Trophoblast cell (in vitro differentiated cells and primary cell): ENCODE measurements around the gene CDH5.

Source experiments
- DNase-seq, 2 donors: peaks; one replicate each; pipeline ENCODE4 v3.0.0-alpha.2; 2016
- H2AFZ ChIP-seq: 2 replicates; pipeline ENCODE4 v1.6.1; 2013; ENCODE audit warnings: low read length, moderate library complexity, mild to moderate bottlenecking; ENCODE audit not compliant: insufficient read depth, poor library complexity
- H2AK5ac ChIP-seq: 2 replicates; pipeline ENCODE4 v1.6.1; 2013; ENCODE audit warnings: mild to moderate bottlenecking, low read length
- H2BK120ac ChIP-seq: 2 replicates; pipeline ENCODE4 v1.6.1; 2013; ENCODE audit warnings: low read length, mild to moderate bottlenecking, moderate library complexity; ENCODE audit not compliant: insufficient read depth, poor library complexity
- H2BK12ac ChIP-seq: 2 replicates; pipeline ENCODE4 v1.6.1; 2013; ENCODE audit warnings: mild to moderate bottlenecking, low read length, moderate library complexity
- H2BK5ac ChIP-seq: 2 replicates; pipeline ENCODE4 v1.6.1; 2013; ENCODE audit warnings: low read length, low read depth, moderate library complexity, mild to moderate bottlenecking; ENCODE audit not compliant: poor library complexity
- H3K14ac ChIP-seq: 2 replicates; pipeline ENCODE4 v1.6.1; 2013; ENCODE audit warnings: mild to moderate bottlenecking, low read length
- H3K18ac ChIP-seq: 2 replicates; pipeline ENCODE4 v1.6.1; 2013; ENCODE audit warnings: mild to moderate bottlenecking, low read length
- H3K23ac ChIP-seq: 2 replicates; pipeline ENCODE4 v1.6.1; 2013; ENCODE audit warnings: low read length
- H3K27ac ChIP-seq: 2 replicates; pipeline ENCODE4 v1.5.1; 2013; ENCODE audit warnings: low read depth, mild to moderate bottlenecking, inconsistent platforms, low read length, moderate library complexity
- H3K27me3 ChIP-seq: 2 replicates; pipeline ENCODE4 v1.6.1; 2013; ENCODE audit warnings: inconsistent platforms, mild to moderate bottlenecking, low read length, moderate library complexity; ENCODE audit not compliant: insufficient read depth
- H3K36me3 ChIP-seq, 2 experiments: 1 replicate in 1 of 2; 2 replicates in 1 of 2; pipeline ENCODE4 v1.6.1; 2013; ENCODE audit warnings: low read length in 2 of 2, mild to moderate bottlenecking in 2 of 2, moderate library complexity in 1 of 2; ENCODE audit not compliant: insufficient read depth in 2 of 2, control insufficient read depth in 1 of 2
- H3K4ac ChIP-seq: 2 replicates; pipeline ENCODE4 v1.6.1; 2013; ENCODE audit warnings: low read depth, mild to moderate bottlenecking, low read length, moderate library complexity
- H3K4me1 ChIP-seq, 2 experiments: 1 replicate in 1 of 2; 2 replicates in 1 of 2; pipeline ENCODE4 v1.6.1; 2013; ENCODE audit warnings: low read length in 2 of 2, mild to moderate bottlenecking in 2 of 2, moderate library complexity in 1 of 2; ENCODE audit not compliant: insufficient read depth in 2 of 2, control insufficient read depth in 1 of 2
- H3K4me2 ChIP-seq: 2 replicates; pipeline ENCODE4 v1.6.1; 2013; ENCODE audit warnings: inconsistent platforms, mild to moderate bottlenecking, low read length, moderate library complexity
- H3K4me3 ChIP-seq: 2 replicates; pipeline ENCODE4 v1.5.1; 2013; ENCODE audit warnings: mild to moderate bottlenecking, low read depth, low read length, inconsistent platforms
- H3K79me1 ChIP-seq: one replicate; pipeline ENCODE4 v1.6.1; 2013; ENCODE audit warnings: low read length
- H3K79me2 ChIP-seq: 2 replicates; pipeline ENCODE4 v1.6.1; 2013; ENCODE audit warnings: low read length, mild to moderate bottlenecking; ENCODE audit not compliant: control insufficient read depth, insufficient read depth, poor library complexity
- H3K9ac ChIP-seq: 2 replicates; pipeline ENCODE4 v1.6.1; 2013; ENCODE audit warnings: mild to moderate bottlenecking, low read length
- H3K9me3 ChIP-seq: 2 replicates; pipeline ENCODE4 v1.6.1; 2013; ENCODE audit warnings: low read depth, mild to moderate bottlenecking, control low read depth, inconsistent platforms, low read length; ENCODE audit not compliant: insufficient read depth
- H4K12ac ChIP-seq: 2 replicates; pipeline ENCODE4 v1.6.1; 2013; ENCODE audit warnings: low read depth, mild to moderate bottlenecking, low read length, moderate library complexity
- H4K8ac ChIP-seq: 2 replicates; pipeline ENCODE4 v1.6.1; 2013; ENCODE audit warnings: low read depth, mild to moderate bottlenecking, low read length, moderate library complexity
- H4K91ac ChIP-seq: one replicate; pipeline ENCODE4 v1.6.1; 2013; ENCODE audit warnings: low read depth, mild to moderate bottlenecking, low read length, moderate library complexity
- WGBS: extraction: QIAGEN DNeasy Blood & Tissue Kit; methylation state at CpG from one replicate; pipeline ENCODE4 v1.1.7; 2013; ENCODE audit warnings: missing lambda C conversion rate; ENCODE audit not compliant: insufficient read length, insufficient coverage; ENCODE audit errors: extremely low coverage; 5-methylcytosine and 5-hydroxymethylcytosine counted together

CDH5 gene

DNA sequence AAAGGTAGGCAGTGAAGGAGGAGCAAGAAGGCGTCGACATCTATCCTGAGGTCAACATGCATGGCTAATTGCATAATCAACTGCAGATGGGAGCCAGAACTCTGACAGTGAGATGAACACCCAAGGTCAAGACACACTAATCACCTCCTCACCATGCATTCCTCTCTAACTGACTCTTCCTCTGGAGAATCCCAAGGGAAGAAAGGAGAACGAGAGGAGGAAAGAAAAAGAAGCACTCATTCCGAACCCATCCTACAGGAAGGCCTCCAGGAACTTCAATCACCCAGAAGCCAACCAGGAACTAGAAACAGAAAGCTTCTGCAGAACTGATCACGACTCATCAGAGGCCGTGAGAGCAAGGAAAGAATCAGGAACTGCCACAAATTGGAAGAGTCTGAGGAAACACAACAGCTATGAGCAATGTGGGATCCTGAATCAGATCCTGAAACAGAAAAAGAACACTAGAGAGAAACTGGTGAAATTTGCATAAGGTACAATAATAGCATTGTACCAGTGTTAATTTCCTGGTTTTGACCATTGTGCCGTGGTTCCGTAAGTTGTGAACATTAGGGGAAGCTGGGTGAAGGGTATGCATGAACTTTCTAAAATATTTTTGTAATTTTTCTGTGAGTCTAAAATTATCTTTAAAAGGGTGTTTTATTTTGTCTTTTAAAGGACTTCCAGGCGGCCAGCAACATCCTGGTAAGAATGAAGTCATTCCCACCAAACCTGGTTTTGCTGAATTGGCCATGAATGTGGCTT, 50.6 kb downstream of the CDH5 start:
- H2BK120ac ChIP-seq, result no peak overlapping the region
- H3K27me3 ChIP-seq, result no peaks in the 10 kb centered on the region
- H3K9me3 ChIP-seq, result no peaks in the 10 kb centered on the region
- H2AFZ ChIP-seq, result no peak overlapping the region
- no peak overlapping the region for H2BK5ac ChIP-seq
- no peaks in the 10 kb centered on the region for H3K36me3 ChIP-seq
- no peaks in the 10 kb centered on the region for H3K79me1 ChIP-seq
- no peak overlapping the region for H3K9ac ChIP-seq
- no peak overlapping the region for H3K27ac ChIP-seq
- no peak overlapping the region for H3K4ac ChIP-seq
- no peak overlapping the region for H2BK12ac ChIP-seq
- H4K12ac ChIP-seq, result no peak overlapping the region
- H3K14ac ChIP-seq, result no peak overlapping the region
- H3K4me1 ChIP-seq, result no peaks in the 10 kb centered on the region
- no peak overlapping the region for H3K18ac ChIP-seq
- H4K8ac ChIP-seq, result no peak overlapping the region
- H3K79me2 ChIP-seq, result no peaks in the 10 kb centered on the region
- H3K4me3 ChIP-seq, result no peak overlapping the region
- DNase-seq, result no peak
- H2AK5ac ChIP-seq, result no peak overlapping the region
- H3K4me2 ChIP-seq, result no peak overlapping the region
- H4K91ac ChIP-seq, result no peak overlapping the region
- no peak overlapping the region for H3K23ac ChIP-seq
- no CpG with 5 or more reads among the region's 9 CpGs for WGBS

DNA sequence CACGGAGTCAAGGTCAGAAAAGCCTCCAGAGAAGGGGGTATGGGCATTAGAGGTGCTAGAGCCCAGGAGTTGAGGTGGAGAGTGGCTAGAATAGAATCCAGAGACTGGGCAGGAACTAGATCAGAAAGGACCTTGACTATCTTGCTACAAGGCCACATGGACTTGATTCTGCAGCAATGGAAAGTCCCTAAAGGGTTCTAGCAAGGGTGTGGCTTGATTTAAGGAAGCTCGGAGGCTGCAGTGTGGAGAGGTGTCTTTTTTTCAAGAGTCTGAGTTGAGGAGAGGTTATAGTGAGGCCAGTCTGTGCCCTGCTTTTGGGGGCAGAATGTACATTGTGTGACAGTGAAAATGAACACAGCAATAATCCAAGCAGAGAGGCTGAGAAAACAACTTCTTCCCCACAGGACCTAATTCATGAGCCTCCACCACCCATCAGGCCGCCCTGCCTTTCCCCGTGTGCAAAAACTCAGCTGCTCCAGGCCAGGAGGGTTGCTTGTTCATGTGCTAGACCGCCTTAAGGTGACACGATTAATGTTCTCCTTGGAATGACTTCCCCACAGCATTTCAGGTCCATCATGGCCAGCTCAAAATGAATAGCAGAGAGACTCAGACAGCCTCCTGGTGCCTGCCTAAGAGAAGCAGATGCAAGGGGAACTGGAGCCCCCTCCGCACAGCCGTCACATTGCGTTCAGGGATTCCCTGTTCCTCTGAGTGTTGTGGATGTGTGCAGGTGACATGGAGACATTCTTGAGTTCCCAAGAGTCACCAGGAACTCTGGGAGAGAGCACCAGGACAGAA, 51.9 kb downstream of the CDH5 start:
- Histone ChIP-seq H3K27me3 (no peaks in the 10 kb centered on the region), H2AK5ac (no peak overlapping the region), H3K79me1 (no peaks in the 10 kb centered on the region), H2BK12ac (no peak overlapping the region), H3K9ac (no peak overlapping the region), H3K4me1 (peaks cover 0 to 2% of the 10 kb centered on the region in 2 experiments), H3K23ac (no peak overlapping the region), H3K9me3 (no peaks in the 10 kb centered on the region), H4K91ac (no peak overlapping the region), H4K8ac (no peak overlapping the region), H3K4me2 (no peak overlapping the region), H3K14ac (no peak overlapping the region), H2BK5ac (no peak overlapping the region), H3K4ac (no peak overlapping the region), H2BK120ac (no peak overlapping the region), H2AFZ (no peak overlapping the region), H3K79me2 (no peaks in the 10 kb centered on the region), H3K36me3 (no peaks in the 10 kb centered on the region), H4K12ac (no peak overlapping the region), H3K27ac (no peak overlapping the region), H3K18ac (no peak overlapping the region), H3K4me3 (no peak overlapping the region)
- DNase-seq, result no peak
- WGBS, result no CpG with 5 or more reads among the region's 9 CpGs

DNA sequence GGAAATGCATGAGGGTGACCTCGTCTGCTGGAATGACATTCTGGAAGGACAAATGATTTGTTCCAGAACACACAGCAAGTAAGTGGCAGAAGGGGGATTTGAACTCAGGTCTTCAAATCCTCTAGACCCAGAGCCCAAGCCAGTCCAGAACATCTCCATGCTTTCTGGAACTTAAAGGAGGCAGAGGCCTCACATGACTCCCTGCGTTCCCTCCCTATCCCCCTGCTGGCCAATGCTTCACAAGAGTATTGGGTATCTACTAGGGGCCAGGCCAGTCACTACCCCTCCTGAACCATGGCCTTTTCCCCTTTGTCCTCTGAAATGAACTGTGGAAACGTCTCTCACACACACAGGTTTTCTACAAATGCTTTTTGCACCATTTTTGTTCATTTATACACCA, 53.0 kb downstream of the CDH5 start:
- no peak overlapping the region for H2BK120ac ChIP-seq
- no peak overlapping the region for H2BK5ac ChIP-seq
- H3K36me3 ChIP-seq, result no peaks in the 10 kb centered on the region
- H3K79me1 ChIP-seq, result no peaks in the 10 kb centered on the region
- no peaks in the 10 kb centered on the region for H3K79me2 ChIP-seq
- H3K9ac ChIP-seq, result no peak overlapping the region
- no peak overlapping the region for H3K4me3 ChIP-seq
- H3K27me3 ChIP-seq, result peaks cover 3% of the 10 kb centered on the region
- H4K8ac ChIP-seq, result no peak overlapping the region
- DNase-seq, result peak in 1 of 2 donors; percentile 34
- no peak overlapping the region for H4K91ac ChIP-seq
- H4K12ac ChIP-seq, result no peak overlapping the region
- H3K14ac ChIP-seq, result no peak overlapping the region
- no peaks in the 10 kb centered on the region for H3K9me3 ChIP-seq
- H3K4ac ChIP-seq, result no peak overlapping the region
- peaks cover 0 to 2% of the 10 kb centered on the region in 2 experiments for H3K4me1 ChIP-seq
- H2AK5ac ChIP-seq, result no peak overlapping the region
- H2BK12ac ChIP-seq, result no peak overlapping the region
- no peak overlapping the region for H3K4me2 ChIP-seq
- H3K23ac ChIP-seq, result no peak overlapping the region
- WGBS, result no CpG with 5 or more reads among the region's 3 CpGs
- H2AFZ ChIP-seq, result no peak overlapping the region
- H3K27ac ChIP-seq, result no peak overlapping the region
- H3K18ac ChIP-seq, result no peak overlapping the region

DNA sequence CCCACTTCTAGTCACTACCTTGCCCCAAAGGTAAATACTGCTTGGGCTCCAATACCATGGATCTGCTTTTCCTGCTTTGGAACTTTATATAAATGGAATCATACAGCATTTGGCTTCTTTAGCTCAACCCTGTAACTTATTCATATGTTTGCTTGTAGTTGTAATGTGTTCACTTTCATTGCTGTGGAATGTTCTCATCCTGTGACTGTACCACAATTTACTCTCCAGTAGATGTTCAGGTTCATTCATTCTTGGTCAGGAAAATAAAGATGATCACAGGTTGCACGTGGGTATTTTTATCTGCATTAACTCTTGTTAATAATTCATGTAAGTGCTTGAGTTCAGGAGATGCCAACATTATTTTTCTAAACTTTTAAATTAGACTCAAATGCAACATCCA, 53.9 kb downstream of the CDH5 start:
- no peak overlapping the region for H2BK5ac ChIP-seq
- H3K36me3 ChIP-seq, result no peaks in the 10 kb centered on the region
- no peak overlapping the region for H4K8ac ChIP-seq
- no peak overlapping the region for H2AFZ ChIP-seq
- WGBS, result no CpG with 5 or more reads among the region's 1 CpG
- H4K12ac ChIP-seq, result no peak overlapping the region
- H2AK5ac ChIP-seq, result no peak overlapping the region
- no peaks in the 10 kb centered on the region for H3K79me2 ChIP-seq
- no peaks in the 10 kb centered on the region for H3K79me1 ChIP-seq
- H3K9me3 ChIP-seq, result no peaks in the 10 kb centered on the region
- no peak overlapping the region for H3K23ac ChIP-seq
- H3K27ac ChIP-seq, result no peak overlapping the region
- H3K14ac ChIP-seq, result no peak overlapping the region
- no peak overlapping the region for H2BK12ac ChIP-seq
- no peak for DNase-seq
- H3K18ac ChIP-seq, result no peak overlapping the region
- H4K91ac ChIP-seq, result no peak overlapping the region
- H3K9ac ChIP-seq, result no peak overlapping the region
- H2BK120ac ChIP-seq, result no peak overlapping the region
- no peak overlapping the region for H3K4me3 ChIP-seq
- H3K4ac ChIP-seq, result no peak overlapping the region
- no peak overlapping the region for H3K4me2 ChIP-seq
- peaks cover 0 to 2% of the 10 kb centered on the region in 2 experiments for H3K4me1 ChIP-seq
- peaks cover 9% of the 10 kb centered on the region for H3K27me3 ChIP-seq
